Measurements from ENCODE around the gene SPI1. TPM values are rescaled to one million over a fixed set of nuclear protein-coding genes. Genes with fewer than 3 reads are reported as not detected.

Gene SPI1
- total RNA-seq, 6 donors from 2014 or later: 52.8 to 275 (median 179) TPM

DNA sequence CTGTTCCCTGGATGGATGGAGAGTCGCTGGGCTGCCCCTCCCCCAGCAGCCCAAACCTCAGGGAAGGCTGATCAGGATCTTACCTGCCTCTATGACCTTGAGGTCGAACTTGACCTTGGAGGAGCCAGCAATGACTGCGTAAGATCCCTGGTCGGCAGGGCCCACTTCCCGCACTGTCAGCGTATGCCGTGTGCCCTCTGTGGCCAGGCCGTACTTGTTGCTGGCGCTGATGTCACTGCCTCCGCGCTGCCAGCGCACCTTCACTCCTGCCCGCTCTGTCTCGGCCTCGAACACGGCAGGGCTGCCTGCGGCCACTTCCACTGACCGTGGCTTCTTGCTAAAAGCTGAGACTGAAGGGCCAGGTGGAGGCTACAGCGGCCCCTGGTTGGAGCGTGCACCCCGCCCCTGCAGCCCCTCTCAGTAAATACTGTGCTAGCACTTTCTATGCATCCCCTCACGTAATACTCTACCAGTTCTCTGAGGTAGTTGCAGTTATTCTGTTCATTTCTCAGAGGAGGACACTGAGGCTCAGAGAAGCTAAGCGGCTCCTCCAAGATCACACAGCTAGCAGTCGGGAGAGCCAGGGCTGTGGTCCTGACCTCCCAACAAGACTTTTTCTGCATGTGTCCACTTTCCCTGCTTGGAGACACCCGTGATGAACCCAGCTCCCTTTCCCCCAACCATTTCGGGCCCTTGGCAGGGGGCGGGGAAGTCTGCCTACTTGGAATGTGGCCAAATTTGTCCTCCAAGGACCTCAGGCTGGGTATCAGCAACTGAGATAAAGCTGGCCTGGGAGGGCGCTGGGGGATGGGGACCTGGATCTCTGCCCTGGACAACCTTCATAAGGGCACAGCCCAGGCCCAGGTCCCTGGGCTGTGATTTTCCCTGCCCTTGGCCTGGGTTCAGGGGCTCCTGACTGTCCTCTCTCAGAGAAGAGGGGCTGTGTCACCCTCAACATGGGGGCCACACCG lies 26.9 kb downstream of the SPI1 start:
- H3K27me3 ChIP-seq: no peaks in the 10 kb centered on the region
- no peak overlapping the region for H3K4me3 ChIP-seq
- no peaks in the 10 kb centered on the region for H3K36me3 ChIP-seq
- H3K27ac ChIP-seq: no peak overlapping the region
- DNase-seq (peak in 1 of 2 donors; percentile 79), ATAC-seq (ENCODE audit: low FRiP score in 2 of 2) (no peak)
- WGBS, 2 donors: 75 to 78% methylated on average over 18 to 27 of the region's 29 CpGs
- TF ChIP-seq, protein P1, sequence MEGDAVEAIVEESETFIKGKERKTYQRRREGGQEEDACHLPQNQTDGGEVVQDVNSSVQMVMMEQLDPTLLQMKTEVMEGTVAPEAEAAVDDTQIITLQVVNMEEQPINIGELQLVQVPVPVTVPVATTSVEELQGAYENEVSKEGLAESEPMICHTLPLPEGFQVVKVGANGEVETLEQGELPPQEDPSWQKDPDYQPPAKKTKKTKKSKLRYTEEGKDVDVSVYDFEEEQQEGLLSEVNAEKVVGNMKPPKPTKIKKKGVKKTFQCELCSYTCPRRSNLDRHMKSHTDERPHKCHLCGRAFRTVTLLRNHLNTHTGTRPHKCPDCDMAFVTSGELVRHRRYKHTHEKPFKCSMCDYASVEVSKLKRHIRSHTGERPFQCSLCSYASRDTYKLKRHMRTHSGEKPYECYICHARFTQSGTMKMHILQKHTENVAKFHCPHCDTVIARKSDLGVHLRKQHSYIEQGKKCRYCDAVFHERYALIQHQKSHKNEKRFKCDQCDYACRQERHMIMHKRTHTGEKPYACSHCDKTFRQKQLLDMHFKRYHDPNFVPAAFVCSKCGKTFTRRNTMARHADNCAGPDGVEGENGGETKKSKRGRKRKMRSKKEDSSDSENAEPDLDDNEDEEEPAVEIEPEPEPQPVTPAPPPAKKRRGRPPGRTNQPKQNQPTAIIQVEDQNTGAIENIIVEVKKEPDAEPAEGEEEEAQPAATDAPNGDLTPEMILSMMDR (IDR thresholded peaks at IDR 0.05): no peak
- TF ChIP-seq EP300 (IDR thresholded peaks at IDR 0.05): no peak
- no peak for TF ChIP-seq POLR2A (IDR thresholded peaks at IDR 0.05)
- TF ChIP-seq POLR2AphosphoS5 (IDR thresholded peaks at IDR 0.05): no peak
- no peaks in the 10 kb centered on the region for H3K9me3 ChIP-seq
- H3K4me1 ChIP-seq: peaks cover 3 to 11% (median 5%) of the 10 kb centered on the region in 4 donors

DNA sequence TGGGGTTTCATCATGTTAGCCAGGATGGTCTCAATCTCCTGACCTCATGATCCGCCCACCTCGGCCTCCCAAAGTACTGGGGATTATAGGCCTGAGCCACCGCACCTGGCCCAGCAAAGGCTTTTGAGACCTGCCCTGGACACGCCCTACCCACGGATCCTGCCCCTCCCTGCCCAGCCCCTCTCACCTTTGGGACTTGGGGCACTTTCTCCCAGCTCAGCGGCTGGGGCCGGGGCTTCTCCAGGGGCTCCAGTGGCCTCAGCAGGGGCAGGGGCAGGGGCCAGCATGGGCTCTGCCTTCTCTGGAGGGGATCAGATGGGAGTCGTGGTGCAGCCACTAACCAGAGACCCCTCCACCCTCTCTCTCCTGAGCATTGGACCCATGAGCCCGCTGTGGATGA lies 28.0 kb downstream of the SPI1 start:
- DNase-seq (peak in 1 of 2 donors; percentile 65), ATAC-seq (ENCODE audit: low FRiP score in 2 of 2) (no peak)
- Histone ChIP-seq H3K4me1 (peaks cover under 1 to 8% (median under 1%) of the 10 kb centered on the region in 4 donors), H3K27me3 (no peaks in the 10 kb centered on the region), H3K4me3 (no peak overlapping the region), H3K9me3 (no peaks in the 10 kb centered on the region), H3K36me3 (no peaks in the 10 kb centered on the region), H3K27ac (no peak overlapping the region)
- 86 to 100% methylated on average over 2 to 9 of the region's 9 CpGs for WGBS, 2 donors
- TF ChIP-seq, protein P1 (IDR thresholded peaks at IDR 0.05): no peak
- TF ChIP-seq EP300 (IDR thresholded peaks at IDR 0.05): no peak
- no peak for TF ChIP-seq POLR2AphosphoS5 (IDR thresholded peaks at IDR 0.05)
- no peak for TF ChIP-seq POLR2A (IDR thresholded peaks at IDR 0.05)

DNA sequence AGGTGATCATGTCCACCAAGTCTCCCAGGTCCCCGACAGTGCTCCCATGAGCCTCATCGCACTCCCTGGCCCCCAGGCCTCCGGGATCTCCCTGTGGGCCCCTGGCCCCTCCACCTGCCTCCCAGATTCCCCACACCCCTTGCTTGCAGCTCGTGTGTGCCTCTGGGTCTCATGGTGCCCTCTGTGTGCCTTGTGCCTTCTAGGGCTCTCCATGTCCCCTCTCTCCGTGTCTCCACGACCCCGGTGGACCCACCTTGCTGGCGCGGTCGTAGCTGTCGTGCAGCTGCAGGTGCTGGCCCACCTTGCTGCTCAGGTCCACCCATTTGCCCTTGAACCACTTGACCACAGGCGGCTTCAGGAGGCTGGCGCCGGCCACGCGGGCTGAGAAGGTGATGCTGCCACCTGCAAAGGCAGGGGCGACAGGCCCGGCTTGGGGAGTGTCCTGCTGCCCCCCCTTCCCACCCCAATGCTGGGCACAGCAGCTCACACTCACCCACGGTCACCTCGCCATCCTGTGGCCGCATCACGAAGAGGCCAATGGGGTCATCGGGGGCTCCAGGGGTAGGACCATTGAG lies 28.7 kb downstream of the SPI1 start:
- DNase-seq: peak in 1 of 2 donors; percentile 82
- Histone ChIP-seq H3K9me3 (no peaks in the 10 kb centered on the region), H3K27me3 (no peaks in the 10 kb centered on the region), H3K4me1 (peaks cover 0 to under 1% (median 0%) of the 10 kb centered on the region in 4 donors), H3K27ac (no peak overlapping the region), H3K4me3 (no peak overlapping the region), H3K36me3 (no peaks in the 10 kb centered on the region)
- 88 to 92% methylated on average over 13 to 23 of the region's 23 CpGs for WGBS, 2 donors
- no peak for ATAC-seq (ENCODE audit: low FRiP score in 2 of 2)
- TF ChIP-seq EP300 (IDR thresholded peaks at IDR 0.05) (no peak), POLR2A (IDR thresholded peaks at IDR 0.05) (no peak), POLR2AphosphoS5 (IDR thresholded peaks at IDR 0.05) (no peak)
- TF ChIP-seq, protein P1 (IDR thresholded peaks at IDR 0.05): no peak

DNA sequence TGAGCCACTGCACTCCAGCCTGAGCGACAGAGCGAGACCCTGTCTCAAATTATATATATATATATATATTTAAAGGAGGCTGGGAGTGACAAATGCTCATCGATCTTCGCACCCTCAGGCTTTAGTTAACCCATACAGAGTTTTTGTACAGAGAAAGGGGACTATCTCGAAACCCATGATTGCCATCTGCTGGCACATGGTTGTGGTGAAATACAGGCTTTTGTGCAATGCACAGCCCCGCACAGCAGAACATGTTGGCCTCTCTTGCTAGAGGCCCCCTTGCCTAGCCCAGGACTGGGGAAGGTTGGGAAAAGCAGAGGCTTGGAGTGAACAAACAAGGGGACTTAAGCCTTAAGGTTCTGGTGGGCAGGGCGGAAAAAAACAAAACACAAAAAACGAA lies 29.5 kb downstream of the SPI1 start:
- H3K4me1 ChIP-seq: no peaks in the 10 kb centered on the region
- no peaks in the 10 kb centered on the region for H3K9me3 ChIP-seq
- H3K4me3 ChIP-seq: no peak overlapping the region
- no peak for DNase-seq
- H3K27ac ChIP-seq: no peak overlapping the region
- H3K27me3 ChIP-seq: no peaks in the 10 kb centered on the region
- 68 to 69% methylated on average over 8 of the region's 8 CpGs for WGBS, 2 donors
- ATAC-seq (ENCODE audit: low FRiP score in 2 of 2): no peak
- TF ChIP-seq POLR2A (IDR thresholded peaks at IDR 0.05) (no peak), EP300 (IDR thresholded peaks at IDR 0.05) (no peak), POLR2AphosphoS5 (IDR thresholded peaks at IDR 0.05) (no peak)
- TF ChIP-seq, protein P1 (IDR thresholded peaks at IDR 0.05): no peak
- no peaks in the 10 kb centered on the region for H3K36me3 ChIP-seq

Data from upper lobe of left lung (tissue), 6 donors.